Measurements from ENCODE around the gene FZD2.

DNA sequence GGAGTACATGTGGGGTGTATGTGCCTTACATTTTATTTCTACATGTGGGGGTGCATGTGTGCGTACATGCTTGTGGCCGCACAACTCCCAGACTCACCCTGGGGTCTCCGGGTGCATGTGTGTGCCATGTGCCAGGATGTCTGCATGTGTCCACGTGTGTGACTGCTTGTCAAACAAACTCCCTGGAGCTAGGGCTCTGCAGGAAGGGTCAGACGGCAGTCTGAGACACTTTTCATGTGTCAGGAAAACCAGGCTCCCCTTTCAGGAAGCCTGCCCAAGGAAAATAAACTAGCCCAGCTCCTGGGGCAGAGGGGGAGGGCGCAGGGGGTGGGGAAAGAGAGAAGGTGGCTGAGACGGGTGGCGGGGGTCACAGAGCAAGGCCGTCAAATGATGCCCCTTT lies 44.7 kb downstream of the FZD2 start:
- TF ChIP-seq, protein P1, sequence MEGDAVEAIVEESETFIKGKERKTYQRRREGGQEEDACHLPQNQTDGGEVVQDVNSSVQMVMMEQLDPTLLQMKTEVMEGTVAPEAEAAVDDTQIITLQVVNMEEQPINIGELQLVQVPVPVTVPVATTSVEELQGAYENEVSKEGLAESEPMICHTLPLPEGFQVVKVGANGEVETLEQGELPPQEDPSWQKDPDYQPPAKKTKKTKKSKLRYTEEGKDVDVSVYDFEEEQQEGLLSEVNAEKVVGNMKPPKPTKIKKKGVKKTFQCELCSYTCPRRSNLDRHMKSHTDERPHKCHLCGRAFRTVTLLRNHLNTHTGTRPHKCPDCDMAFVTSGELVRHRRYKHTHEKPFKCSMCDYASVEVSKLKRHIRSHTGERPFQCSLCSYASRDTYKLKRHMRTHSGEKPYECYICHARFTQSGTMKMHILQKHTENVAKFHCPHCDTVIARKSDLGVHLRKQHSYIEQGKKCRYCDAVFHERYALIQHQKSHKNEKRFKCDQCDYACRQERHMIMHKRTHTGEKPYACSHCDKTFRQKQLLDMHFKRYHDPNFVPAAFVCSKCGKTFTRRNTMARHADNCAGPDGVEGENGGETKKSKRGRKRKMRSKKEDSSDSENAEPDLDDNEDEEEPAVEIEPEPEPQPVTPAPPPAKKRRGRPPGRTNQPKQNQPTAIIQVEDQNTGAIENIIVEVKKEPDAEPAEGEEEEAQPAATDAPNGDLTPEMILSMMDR (IDR thresholded peaks at IDR 0.05; ENCODE audit: borderline replicate concordance, extremely low read depth, low read length, poor library complexity, severe bottlenecking) = no peak
- TF ChIP-seq EZH2 (IDR thresholded peaks at IDR 0.05; ENCODE audit: borderline replicate concordance, low read depth, low read length, severe bottlenecking) = no peak
